Measurements from ENCODE around the gene TSPYL1.

Gene TSPYL1

GRCh38 chr6:116298973-116299372 lies 19.2 kb upstream of the TSPYL1 start:
- Histone ChIP-seq H3K27me3 (ENCODE audit: insufficient read depth, low read length, poor library complexity, severe bottlenecking) (no peaks in the 10 kb centered on the region), H4K20me1 (ENCODE audit: insufficient read depth, low read length, poor library complexity, severe bottlenecking) (no peaks in the 10 kb centered on the region), H3K9me3 (ENCODE audit: insufficient read depth, low read depth, low read length) (peaks cover 6% of the 10 kb centered on the region; the same call in 1 of the 2 replicates), H3K4me3 (ENCODE audit: low read length, poor library complexity, severe bottlenecking) (no peak overlapping the region), H3K4me2 (ENCODE audit: low read depth, low read length, poor library complexity, severe bottlenecking) (no peak overlapping the region), H3K79me2 (ENCODE audit: insufficient read depth, low read length) (no peaks in the 10 kb centered on the region), H3K9ac (ENCODE audit: low read depth, low read length, poor library complexity, severe bottlenecking) (no peak overlapping the region), H3K36me3 (ENCODE audit: insufficient read depth, low read length) (no peaks in the 10 kb centered on the region), H3F3A (ENCODE audit: low read depth) (no peaks in the 10 kb centered on the region), H2AFZ (ENCODE audit: low read length) (no peak overlapping the region), H3K9me2 (replicated peaks; ENCODE audit: low read depth, low read length) (no peaks in the 10 kb centered on the region), H3K4me1 (ENCODE audit: insufficient read depth, low read length, poor library complexity, severe bottlenecking) (no peaks in the 10 kb centered on the region)
- TF ChIP-seq EZH2phosphoT487 (IDR thresholded peaks at IDR 0.05; ENCODE audit: borderline replicate concordance) = no peak
- TF ChIP-seq CTCF (conservative IDR thresholded peaks at IDR 0.05; ENCODE audit: low read length) = no peak

GRCh38 chr6:116298273-116298672 lies 18.5 kb upstream of the TSPYL1 start:
- no peak overlapping the region for H2AFZ ChIP-seq (ENCODE audit: low read length)
- no peaks in the 10 kb centered on the region for H3K36me3 ChIP-seq (ENCODE audit: insufficient read depth, low read length)
- H3K27me3 ChIP-seq (ENCODE audit: insufficient read depth, low read length, poor library complexity, severe bottlenecking) = no peaks in the 10 kb centered on the region
- no peaks in the 10 kb centered on the region for H4K20me1 ChIP-seq (ENCODE audit: insufficient read depth, low read length, poor library complexity, severe bottlenecking)
- no peaks in the 10 kb centered on the region for H3K9me2 ChIP-seq (replicated peaks; ENCODE audit: low read depth, low read length)
- H3K4me1 ChIP-seq (ENCODE audit: insufficient read depth, low read length, poor library complexity, severe bottlenecking) = no peaks in the 10 kb centered on the region
- H3K4me3 ChIP-seq (ENCODE audit: low read length, poor library complexity, severe bottlenecking) = no peak overlapping the region
- no peaks in the 10 kb centered on the region for H3F3A ChIP-seq (ENCODE audit: low read depth)
- H3K9me3 ChIP-seq (ENCODE audit: insufficient read depth, low read depth, low read length) = peaks cover 6% of the 10 kb centered on the region; the same call in 1 of the 2 replicates
- no peak overlapping the region for H3K9ac ChIP-seq (ENCODE audit: low read depth, low read length, poor library complexity, severe bottlenecking)
- TF ChIP-seq CTCF (conservative IDR thresholded peaks at IDR 0.05; ENCODE audit: low read length) (no peak), EZH2phosphoT487 (IDR thresholded peaks at IDR 0.05; ENCODE audit: borderline replicate concordance) (no peak)
- no peak overlapping the region for H3K4me2 ChIP-seq (ENCODE audit: low read depth, low read length, poor library complexity, severe bottlenecking)
- no peaks in the 10 kb centered on the region for H3K79me2 ChIP-seq (ENCODE audit: insufficient read depth, low read length)

- H3K9ac ChIP-seq (ENCODE audit: low read depth, low read length, poor library complexity, severe bottlenecking) = no peak overlapping the region
- no peaks in the 10 kb centered on the region for H3K4me1 ChIP-seq (ENCODE audit: insufficient read depth, low read length, poor library complexity, severe bottlenecking)
- no peaks in the 10 kb centered on the region for H3K36me3 ChIP-seq (ENCODE audit: insufficient read depth, low read length)
- no peaks in the 10 kb centered on the region for H3F3A ChIP-seq (ENCODE audit: low read depth)
- TF ChIP-seq CTCF (conservative IDR thresholded peaks at IDR 0.05; ENCODE audit: low read length) (no peak), EZH2phosphoT487 (IDR thresholded peaks at IDR 0.05; ENCODE audit: borderline replicate concordance) (no peak)
- no peaks in the 10 kb centered on the region for H4K20me1 ChIP-seq (ENCODE audit: insufficient read depth, low read length, poor library complexity, severe bottlenecking)
- no peaks in the 10 kb centered on the region for H3K27me3 ChIP-seq (ENCODE audit: insufficient read depth, low read length, poor library complexity, severe bottlenecking)
- no peak overlapping the region for H2AFZ ChIP-seq (ENCODE audit: low read length)
- no peak overlapping the region for H3K4me2 ChIP-seq (ENCODE audit: low read depth, low read length, poor library complexity, severe bottlenecking)
- H3K9me2 ChIP-seq (replicated peaks; ENCODE audit: low read depth, low read length) = no peaks in the 10 kb centered on the region
- H3K79me2 ChIP-seq (ENCODE audit: insufficient read depth, low read length) = no peaks in the 10 kb centered on the region
- H3K9me3 ChIP-seq (ENCODE audit: insufficient read depth, low read depth, low read length) = no peaks in the 10 kb centered on the region
- H3K4me3 ChIP-seq (ENCODE audit: low read length, poor library complexity, severe bottlenecking) = no peak overlapping the region
Measured at GRCh38 chr6:116292553-116292952, 12.8 kb upstream of the TSPYL1 start.

Measured in Loucy (cell line).